ENCODE data around the gene NRDC. TPM values are rescaled to one million over a fixed set of nuclear protein-coding genes. Genes with fewer than 3 reads are reported as not detected.
A peak's percentile ranks its signal among the peaks of the same experiment; 100 is the strongest.

NRDC gene
- total and polyA plus RNA-seq, 9 of the 15 experiments (the other 6 are each of a cell fraction or from before 2014, with no cell fraction given), result 102 to 371 (median 201) TPM

- TF ChIP-seq SMAD3 (CRISPR knock-in tag; conservative IDR thresholded peaks at IDR 0.05) (no peak), PHF8 (IDR thresholded peaks at IDR 0.05; ENCODE audit: borderline replicate concordance, low read length) (no peak)
Observed at GRCh38 chr1:51875836-51876235, 2.7 kb downstream of the NRDC start (continued).

GRCh38 chr1:51875291-51875772, 3.2 kb downstream of the NRDC start:
- in situ Hi-C loops (cut with MboI), result no loop called here
- CTCF ChIA-PET (ENCODE audit: low intra/inter-chr PET ratio), result no interaction called here
- peak in 3 of 4 experiments; percentile 20 to 57 (median 47) for DNase-seq (ENCODE audit: extremely low read depth in 1 of 4, low spot score in 3 of 4)
- TF ChIP-seq ZNF561 (CRISPR knock-in tag; conservative IDR thresholded peaks at IDR 0.05) (no peak), ARNT (IDR thresholded peaks at IDR 0.05) (no peak), ZKSCAN3 (CRISPR knock-in tag; IDR thresholded peaks at IDR 0.05) (no peak), SP1 (CRISPR knock-in tag; IDR thresholded peaks at IDR 0.05) (0 out of 2 replicates have a peak, but pooled peaks have one; percentile 34), FOXJ2 (tag; IDR thresholded peaks at IDR 0.05) (no peak), ZNF431 (CRISPR knock-in tag; IDR thresholded peaks at IDR 0.05) (no peak), MTA3 (IDR thresholded peaks at IDR 0.05; ENCODE audit: borderline replicate concordance) (0 out of 2 replicates have a peak, but pooled peaks have one; percentile 57), NR1H2 (CRISPR knock-in tag; IDR thresholded peaks at IDR 0.05) (no peak), ZNF239 (CRISPR knock-in tag; IDR thresholded peaks at IDR 0.05) (no peak), GABPB2 (CRISPR knock-in tag; conservative IDR thresholded peaks at IDR 0.05) (no peak), ZNF316 (IDR thresholded peaks at IDR 0.05) (peak; percentile 96), ZNF280A (IDR thresholded peaks at IDR 0.05; ENCODE audit: low read depth, partially characterized antibody) (no peak), ELK1 (CRISPR knock-in tag; IDR thresholded peaks at IDR 0.05) (no peak), SIN3B (IDR thresholded peaks at IDR 0.05; ENCODE audit: low read depth) (no peak), EP400 (IDR thresholded peaks at IDR 0.05) (peak; percentile 50; the same call in 1 of the 2 replicates)
- TF ChIP-seq, protein P1, sequence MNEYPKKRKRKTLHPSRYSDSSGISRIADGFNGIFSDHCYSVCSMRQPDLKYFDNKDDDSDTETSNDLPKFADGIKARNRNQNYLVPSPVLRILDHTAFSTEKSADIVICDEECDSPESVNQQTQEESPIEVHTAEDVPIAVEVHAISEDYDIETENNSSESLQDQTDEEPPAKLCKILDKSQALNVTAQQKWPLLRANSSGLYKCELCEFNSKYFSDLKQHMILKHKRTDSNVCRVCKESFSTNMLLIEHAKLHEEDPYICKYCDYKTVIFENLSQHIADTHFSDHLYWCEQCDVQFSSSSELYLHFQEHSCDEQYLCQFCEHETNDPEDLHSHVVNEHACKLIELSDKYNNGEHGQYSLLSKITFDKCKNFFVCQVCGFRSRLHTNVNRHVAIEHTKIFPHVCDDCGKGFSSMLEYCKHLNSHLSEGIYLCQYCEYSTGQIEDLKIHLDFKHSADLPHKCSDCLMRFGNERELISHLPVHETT (CRISPR knock-in tag; conservative IDR thresholded peaks at IDR 0.05 in 1 of 2, IDR thresholded peaks at IDR 0.05 in 1 of 2), result peak in 1 of 2 experiments; percentile 56; a peak in 1 of 4 replicates

More at GRCh38 chr1:51875291-51875772, 3.2 kb downstream of the NRDC start:
- intact Hi-C loops (cut with micrococcal nuclease), result loop anchor here (5.0 kb wide), 4 partner anchors 33 to 903 kb away; partner anchors contain the start of gene CDKN2C
- peak overlapping the region; percentile 89 to 99 for H3K9ac ChIP-seq (ENCODE audit: insufficient read depth in 1 of 2, low read depth in 2 of 2, low read length in 2 of 2)
- FAIRE-seq, result peak; percentile 67
- no peaks in the 10 kb centered on the region for H3K27me3 ChIP-seq (ENCODE audit: control insufficient read depth in 2 of 2, insufficient read depth in 2 of 2, low read length in 2 of 2)
- H2AFZ ChIP-seq (ENCODE audit: low read depth, low read length), result peak overlapping the region; percentile 21
- peaks cover 7 to 29% of the 10 kb centered on the region in 2 experiments; a peak in 4 of 5 replicates for H3K4me1 ChIP-seq (replicated peaks in 1 of 2; ENCODE audit: control insufficient read depth in 2 of 2, insufficient read depth in 2 of 2, low read length in 2 of 2)
- whole genome bisulfite sequencing (ENCODE audit: insufficient coverage, low coverage, missing lambda C conversion rate), result under 1% methylated on average over 6 of the region's 6 CpGs
- peaks cover 82% of the 10 kb centered on the region for H3K79me2 ChIP-seq (ENCODE audit: control insufficient read depth, insufficient read depth, low read length)
- no TSS peak for BruUV-seq (replicated peaks)
- POLR2A ChIA-PET, result interaction anchor here (0.6 to 4.6 kb wide), 10 partner anchors 11 to 408 kb away, joined by 3 to 47 read pairs (median 4); no protein-coding TSS in a partner anchor
- H3K4me3 ChIP-seq, result peak overlapping the region; percentile 78
- no peaks in the 10 kb centered on the region for H3K9me3 ChIP-seq (replicated peaks; ENCODE audit: control insufficient read depth, insufficient read depth, low read depth, low read length)
- H3K4me2 ChIP-seq (ENCODE audit: insufficient read depth, low read length), result peak overlapping the region; percentile 97
- H3K27ac ChIP-seq (ENCODE audit: extremely low read depth, low read depth, low read length), result peak overlapping the region; percentile 98
- no peaks in the 10 kb centered on the region for H3K9me1 ChIP-seq (ENCODE audit: control insufficient read depth, insufficient read depth, low read length)
- H3K36me3 ChIP-seq (ENCODE audit: control insufficient read depth, insufficient read depth, low read length), result peaks cover 25% of the 10 kb centered on the region
- peak; percentile 19 for ATAC-seq
- H4K20me1 ChIP-seq (replicated peaks; ENCODE audit: control insufficient read depth, insufficient read depth, low read length), result no peaks in the 10 kb centered on the region; the same call in 1 of the 2 replicates
